GM12801 (cell line): Measurements from ENCODE around the gene SIX5.

Source experiments
- TF ChIP-seq, protein P1 (sequence below): IDR thresholded peaks from one replicate; pipeline ENCODE4 v1.5.1; 2011; ENCODE audit warnings: control low read depth; ENCODE audit not compliant: insufficient read length; ENCODE audit errors: extremely low read depth

SIX5 gene

DNA sequence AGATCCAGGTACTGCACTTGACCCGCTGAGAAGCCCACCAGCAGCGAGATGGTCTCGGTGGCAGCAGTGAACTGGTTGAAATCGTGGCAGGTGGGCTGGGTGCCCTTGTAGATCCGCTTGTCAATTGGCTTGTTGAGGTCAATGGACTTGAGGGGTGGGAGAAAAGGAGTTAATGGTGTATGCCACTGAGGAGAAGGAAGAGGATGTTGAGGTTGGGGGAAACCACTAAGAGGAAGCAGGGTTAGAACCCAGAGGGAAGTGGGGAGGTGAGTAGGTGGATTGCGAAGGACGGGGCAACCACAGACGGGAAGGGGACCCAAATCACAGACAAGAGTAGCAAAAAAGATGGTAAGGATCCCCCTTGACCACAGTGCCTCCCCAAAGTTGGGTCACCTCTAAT is 21.9 kb upstream of the SIX5 start:
- TF ChIP-seq, protein P1, sequence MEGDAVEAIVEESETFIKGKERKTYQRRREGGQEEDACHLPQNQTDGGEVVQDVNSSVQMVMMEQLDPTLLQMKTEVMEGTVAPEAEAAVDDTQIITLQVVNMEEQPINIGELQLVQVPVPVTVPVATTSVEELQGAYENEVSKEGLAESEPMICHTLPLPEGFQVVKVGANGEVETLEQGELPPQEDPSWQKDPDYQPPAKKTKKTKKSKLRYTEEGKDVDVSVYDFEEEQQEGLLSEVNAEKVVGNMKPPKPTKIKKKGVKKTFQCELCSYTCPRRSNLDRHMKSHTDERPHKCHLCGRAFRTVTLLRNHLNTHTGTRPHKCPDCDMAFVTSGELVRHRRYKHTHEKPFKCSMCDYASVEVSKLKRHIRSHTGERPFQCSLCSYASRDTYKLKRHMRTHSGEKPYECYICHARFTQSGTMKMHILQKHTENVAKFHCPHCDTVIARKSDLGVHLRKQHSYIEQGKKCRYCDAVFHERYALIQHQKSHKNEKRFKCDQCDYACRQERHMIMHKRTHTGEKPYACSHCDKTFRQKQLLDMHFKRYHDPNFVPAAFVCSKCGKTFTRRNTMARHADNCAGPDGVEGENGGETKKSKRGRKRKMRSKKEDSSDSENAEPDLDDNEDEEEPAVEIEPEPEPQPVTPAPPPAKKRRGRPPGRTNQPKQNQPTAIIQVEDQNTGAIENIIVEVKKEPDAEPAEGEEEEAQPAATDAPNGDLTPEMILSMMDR: no peak

DNA sequence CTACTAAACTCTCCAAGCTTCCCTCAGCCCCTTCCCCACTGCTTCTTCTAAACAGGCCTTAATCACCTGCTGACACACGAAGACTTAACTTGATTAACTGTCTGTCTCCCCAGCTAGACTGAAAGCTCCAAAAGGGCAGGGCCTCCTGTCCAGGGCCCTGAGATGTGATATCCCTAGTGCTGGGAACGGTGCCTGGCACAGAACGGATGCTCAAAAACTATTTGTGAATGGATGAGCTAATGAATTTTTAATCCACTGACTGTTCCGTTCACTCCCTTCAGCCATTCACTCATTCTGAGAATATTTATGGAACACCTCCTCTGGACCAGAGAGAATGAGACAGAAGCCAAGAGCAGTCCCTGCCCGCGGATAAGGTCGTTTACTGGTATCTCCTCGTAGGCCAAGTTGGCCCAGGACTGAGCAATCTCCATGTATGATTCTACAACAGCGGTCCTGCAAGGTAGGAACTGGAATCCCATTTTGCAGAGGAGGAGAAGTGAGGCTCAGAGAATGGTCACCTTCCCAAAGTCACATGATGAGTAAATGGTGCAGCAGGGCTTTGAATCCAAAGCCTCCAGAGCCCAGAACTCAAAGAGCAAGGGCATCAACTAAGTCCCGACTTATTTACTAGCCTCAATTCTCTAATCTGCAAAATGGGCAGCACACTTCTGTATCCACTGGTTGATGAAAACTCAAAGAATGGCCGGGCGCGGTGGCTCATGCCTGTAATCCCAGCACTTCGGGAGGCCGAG is 20.2 kb upstream of the SIX5 start:
- TF ChIP-seq, protein P1: no peak

DNA sequence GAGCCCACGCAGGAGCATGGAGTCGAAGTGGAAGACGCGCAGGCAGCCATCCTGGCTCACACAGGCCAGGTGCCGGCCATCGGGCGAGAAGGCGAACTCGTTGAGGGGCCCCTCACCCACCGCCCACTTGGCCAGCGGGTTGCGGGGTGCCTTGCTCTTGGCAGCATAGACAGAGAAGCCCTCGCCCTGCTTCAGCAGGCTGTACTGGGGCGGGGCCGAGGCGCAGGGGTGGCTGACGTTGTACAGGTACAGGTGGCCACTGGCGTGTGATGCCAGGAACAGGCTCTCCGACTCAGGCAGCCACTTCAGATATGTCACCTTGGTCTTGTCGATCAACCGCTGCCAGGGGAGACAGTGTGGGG is 17.5 kb upstream of the SIX5 start:
- TF ChIP-seq, protein P1: no peak

DNA sequence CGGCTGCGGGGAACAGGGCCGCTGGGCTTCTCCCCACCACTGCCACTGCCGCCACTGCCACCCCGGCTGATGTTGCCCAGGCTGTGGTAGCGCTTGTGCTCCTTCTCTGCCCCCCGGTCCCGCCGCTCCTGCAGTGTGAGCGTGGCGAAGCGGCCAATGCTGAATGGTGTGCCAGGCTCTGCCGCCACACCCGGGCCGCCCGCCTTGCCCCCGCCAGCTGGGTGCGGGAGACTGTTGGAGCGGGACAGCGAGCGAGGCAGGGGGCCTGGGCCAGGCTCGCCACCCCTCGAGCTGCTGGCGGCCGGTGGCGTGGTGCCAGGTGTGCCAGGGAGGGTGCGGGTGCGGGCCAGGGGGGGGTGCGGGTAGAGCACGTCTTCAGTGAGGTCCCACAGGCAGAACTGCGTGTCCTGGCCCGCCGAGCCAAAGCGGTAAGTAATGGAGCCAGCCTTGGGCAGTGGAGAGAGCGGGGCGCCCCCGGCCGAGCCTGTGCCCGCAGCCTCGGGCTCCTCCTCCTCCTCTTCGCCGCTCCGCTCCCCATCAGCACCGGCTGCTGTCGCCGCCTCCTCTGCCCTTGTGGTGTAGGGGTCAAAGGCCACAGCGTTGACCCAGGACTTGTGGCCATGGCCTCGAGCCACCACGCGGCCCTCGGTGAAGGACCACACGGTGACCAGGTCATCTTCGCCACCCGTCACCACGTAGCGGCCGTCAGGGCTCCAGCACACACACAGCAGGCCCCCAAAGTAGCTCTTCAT is 16.9 kb upstream of the SIX5 start:
- TF ChIP-seq, protein P1: no peak

DNA sequence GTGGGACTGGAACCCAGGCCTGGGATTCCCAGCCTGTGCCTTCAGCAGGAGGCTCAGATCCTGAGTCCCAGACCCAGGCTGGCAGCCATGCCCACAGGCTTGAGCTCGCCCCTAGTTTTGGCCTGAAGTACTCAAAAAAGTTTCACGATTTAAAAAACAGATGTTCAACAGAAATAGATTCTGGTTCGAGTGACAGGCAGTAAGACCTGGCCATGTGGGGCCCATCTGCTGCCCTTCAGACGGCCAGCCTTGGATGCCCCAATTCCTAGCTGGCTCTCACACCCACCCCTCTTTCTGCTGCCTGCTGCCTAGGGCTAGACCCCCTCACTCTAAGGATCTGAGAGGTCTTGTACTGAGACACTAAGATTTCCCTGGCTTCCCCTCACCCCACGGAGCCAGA is 16.0 kb upstream of the SIX5 start:
- TF ChIP-seq, protein P1: no peak

DNA sequence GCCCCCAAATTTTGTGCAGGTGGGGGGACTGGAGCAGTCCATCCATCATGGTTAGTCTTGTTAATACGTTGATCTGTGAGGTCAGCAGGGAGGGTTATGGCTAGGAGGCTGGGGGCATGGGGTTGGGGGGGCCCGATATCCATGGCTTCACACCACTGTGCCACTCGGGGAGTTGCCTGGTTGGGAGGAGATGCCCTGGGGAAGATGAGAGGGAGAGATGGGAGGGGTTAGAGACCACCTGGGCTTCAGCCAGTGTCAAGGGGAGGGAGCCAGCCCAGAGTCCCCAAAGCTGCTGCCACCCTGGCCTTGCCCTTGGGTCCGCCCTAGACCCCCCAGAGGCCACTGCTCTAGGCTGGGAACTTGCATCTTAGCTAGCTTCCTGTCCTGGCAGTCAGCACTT is 15.0 kb upstream of the SIX5 start:
- TF ChIP-seq, protein P1: no peak

DNA sequence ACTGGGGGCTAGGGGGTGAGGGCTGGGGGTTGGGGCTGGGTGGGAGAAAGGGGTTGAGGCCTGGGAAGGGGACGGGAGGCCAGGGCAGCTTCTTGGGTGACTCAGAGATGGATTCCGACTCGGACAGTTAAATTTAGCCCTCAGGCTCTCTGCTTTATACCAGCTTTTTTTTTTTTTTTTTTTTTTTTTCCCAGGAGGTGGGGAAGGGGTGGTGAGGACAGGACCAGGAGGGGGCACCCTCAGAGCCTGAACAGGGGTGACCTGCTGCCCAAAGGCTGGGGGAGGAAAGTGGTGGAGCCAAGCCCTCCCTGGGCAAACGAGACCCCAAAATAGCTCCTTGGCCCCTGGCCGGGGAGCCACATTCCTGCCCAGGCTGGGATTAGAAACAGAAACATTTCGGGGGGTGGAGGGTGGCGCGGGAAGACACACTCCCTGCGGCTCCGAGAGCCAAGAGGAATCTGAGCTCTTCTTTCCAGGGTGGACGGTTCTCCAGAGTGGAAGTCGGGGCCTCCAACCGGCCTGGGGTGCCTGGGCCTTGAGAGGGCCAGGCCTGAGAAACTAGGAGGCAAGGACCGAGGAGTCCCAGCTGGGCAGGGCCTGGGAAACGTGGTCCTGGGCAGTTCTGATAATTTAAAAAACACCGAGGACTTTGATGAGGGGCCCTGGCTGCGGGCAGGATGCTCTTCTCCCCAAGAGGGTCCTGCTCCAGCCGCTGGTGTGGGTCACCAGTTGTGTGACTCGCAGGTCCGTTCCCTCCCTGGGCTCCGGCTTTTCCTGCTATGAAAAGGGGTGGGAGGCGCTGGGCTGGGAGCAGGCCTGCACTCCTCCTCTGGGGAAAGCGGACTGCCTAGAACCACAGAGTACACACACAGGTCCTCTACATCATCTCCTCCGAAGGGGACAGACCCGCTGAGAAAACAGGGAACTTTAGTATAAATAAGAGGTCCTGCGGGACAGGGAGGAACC is 14.1 kb upstream of the SIX5 start:
- TF ChIP-seq, protein P1: no peak
